DOHH2 (cell line): Measurements from ENCODE around the gene ARID1B.

ENCODE experiments used
- CTCF ChIP-seq: fragments of 200-600 bp; sonication (generic); IDR thresholded peaks from one replicate; pipeline ENCODE4 v1.5.1; 2014; ENCODE audit warnings: antibody characterized with exemption, mild to moderate bottlenecking, low read depth, low read length; ENCODE audit not compliant: poor library complexity, severe bottlenecking
- EZH2phosphoT487 ChIP-seq: fragments of 200-600 bp; sonication (generic); IDR thresholded peaks from 2 replicates; pipeline ENCODE4 v1.6.1; 2017; ENCODE audit warnings: borderline replicate concordance, mild to moderate bottlenecking, antibody characterized with exemption, low read length, moderate library complexity, mixed read lengths

GRCh38 chr6:157172830-157173536, 395.8 kb downstream of the ARID1B start:
- TF ChIP-seq CTCF (no peak), EZH2phosphoT487 (no peak)
